ENCODE data around the gene SCMH1. TPM values are rescaled to one million over a fixed set of nuclear protein-coding genes. Genes with fewer than 3 reads are reported as not detected.
"Not testable (repeated sequence)": the region's sequence is repeated elsewhere in the genome, so short reads cannot be mapped to it uniquely, and the experiment has no call there.

The SCMH1 gene
- total RNA-seq, 2 experiments from 2014 or later, result 47.0 to 47.7 TPM

GRCh38 chr1:41232305-41232704 lies 9.8 kb downstream of the SCMH1 start:
- peaks cover 14% of the 10 kb centered on the region; the same call in 1 of the 2 replicates for H3K36me3 ChIP-seq (ENCODE audit: insufficient read depth, low read length)
- DNase-seq (ENCODE audit: low spot score), result no peak
- H3K4me2 ChIP-seq (ENCODE audit: low read length), result no peak overlapping the region
- no peaks in the 10 kb centered on the region for H3K9me3 ChIP-seq (ENCODE audit: low read length)
- H3K79me2 ChIP-seq (ENCODE audit: insufficient read depth, low read depth, low read length), result peaks cover 24% of the 10 kb centered on the region; the same call in 1 of the 2 replicates
- POLR2A ChIA-PET, result no interaction called here
- H3K4me1 ChIP-seq (ENCODE audit: insufficient read depth, low read length, poor library complexity, severe bottlenecking), result no peaks in the 10 kb centered on the region
- no peak overlapping the region for H3K27ac ChIP-seq (ENCODE audit: low read depth, low read length, poor library complexity, severe bottlenecking)
- no TSS peak for BruUV-seq (replicated peaks)
- peaks cover 10% of the 10 kb centered on the region for H4K20me1 ChIP-seq (ENCODE audit: insufficient read depth, low read length)
- H3K9me2 ChIP-seq (ENCODE audit: insufficient read depth, low read length), result no peaks in the 10 kb centered on the region
- no peak for TF ChIP-seq CTCF (conservative IDR thresholded peaks at IDR 0.05; ENCODE audit: low read length)
- TF ChIP-seq EZH2phosphoT487 (IDR thresholded peaks at IDR 0.05; ENCODE audit: borderline replicate concordance, low read depth, low read length), result no peak
- no peak overlapping the region for H2AFZ ChIP-seq (ENCODE audit: low read length)
- no peak overlapping the region for H3K4me3 ChIP-seq (ENCODE audit: low read depth, low read length, poor library complexity, severe bottlenecking)
- intact Hi-C loops (cut with micrococcal nuclease; ENCODE audit: unreplicated experiment), result no loop called here
- CTCF ChIA-PET (ENCODE audit: unreplicated experiment), result no interaction called here

GRCh38 chr1:41230656-41231055 lies 11.4 kb downstream of the SCMH1 start:
- Histone ChIP-seq H4K20me1 (ENCODE audit: insufficient read depth, low read length) (peaks cover 10% of the 10 kb centered on the region), H3K79me2 (ENCODE audit: insufficient read depth, low read depth, low read length) (peaks cover 27% of the 10 kb centered on the region; the same call in 1 of the 2 replicates), H3K4me1 (ENCODE audit: insufficient read depth, low read length, poor library complexity, severe bottlenecking) (no peaks in the 10 kb centered on the region), H3K36me3 (ENCODE audit: insufficient read depth, low read length) (peaks cover 14% of the 10 kb centered on the region; the same call in 1 of the 2 replicates), H3K4me3 (ENCODE audit: low read depth, low read length, poor library complexity, severe bottlenecking) (no peak overlapping the region), H3K4me2 (ENCODE audit: low read length) (no peak overlapping the region), H3K27ac (ENCODE audit: low read depth, low read length, poor library complexity, severe bottlenecking) (no peak overlapping the region), H3K9me3 (ENCODE audit: low read length) (no peaks in the 10 kb centered on the region), H2AFZ (ENCODE audit: low read length) (no peak overlapping the region), H3K9me2 (ENCODE audit: insufficient read depth, low read length) (no peaks in the 10 kb centered on the region)
- ChIA-PET CTCF (ENCODE audit: unreplicated experiment) (no interaction called here), POLR2A (interaction anchor here (0.6 to 1.5 kb wide), 4 partner anchors 9 to 454 kb away, joined by 3 to 4 read pairs (median 4); no protein-coding TSS in a partner anchor)
- no peak for DNase-seq (ENCODE audit: low spot score)
- TF ChIP-seq CTCF (conservative IDR thresholded peaks at IDR 0.05; ENCODE audit: low read length), result no peak
- TF ChIP-seq EZH2phosphoT487 (IDR thresholded peaks at IDR 0.05; ENCODE audit: borderline replicate concordance, low read depth, low read length), result no peak
- BruUV-seq (replicated peaks), result no TSS peak
- intact Hi-C loops (cut with micrococcal nuclease; ENCODE audit: unreplicated experiment), result no loop called here

- CTCF ChIA-PET (ENCODE audit: unreplicated experiment); intact Hi-C loops (cut with micrococcal nuclease; ENCODE audit: unreplicated experiment); BruUV-seq (replicated peaks); H3K9me2 ChIP-seq (ENCODE audit: insufficient read depth, low read length); H3K9me3 ChIP-seq (ENCODE audit: low read length); H3K27ac ChIP-seq (ENCODE audit: low read depth, low read length, poor library complexity, severe bottlenecking); DNase-seq (ENCODE audit: low spot score); H3K4me2 ChIP-seq (ENCODE audit: low read length); H3K4me3 ChIP-seq (ENCODE audit: low read depth, low read length, poor library complexity, severe bottlenecking); H3K4me1 ChIP-seq (ENCODE audit: insufficient read depth, low read length, poor library complexity, severe bottlenecking); H2AFZ ChIP-seq (ENCODE audit: low read length): not testable (repeated sequence)
- peaks cover 10% of the 10 kb centered on the region for H4K20me1 ChIP-seq (ENCODE audit: insufficient read depth, low read length)
- POLR2A ChIA-PET, result interaction anchor here (1.5 kb wide), 1 partner anchor 14 kb away, joined by 4 read pairs; no protein-coding TSS in a partner anchor
- peaks cover 14% of the 10 kb centered on the region; the same call in 1 of the 2 replicates for H3K36me3 ChIP-seq (ENCODE audit: insufficient read depth, low read length)
- peaks cover 34% of the 10 kb centered on the region; the same call in 1 of the 2 replicates for H3K79me2 ChIP-seq (ENCODE audit: insufficient read depth, low read depth, low read length)
These were observed 12.9 kb downstream of the SCMH1 start for GRCh38 chr1:41229219-41229618.

Data from OCI-LY7 (cell line).